Measurements from ENCODE around the gene MCF2. TPM values are rescaled to one million over a fixed set of nuclear protein-coding genes. Genes with fewer than 3 reads are reported as not detected.
A peak's percentile ranks its signal among the peaks of the same experiment; 100 is the strongest.
"Not testable (repeated sequence)": the region's sequence is repeated elsewhere in the genome, so short reads cannot be mapped to it uniquely, and the experiment has no call there.

The MCF2 gene
- total and polyA plus RNA-seq, 10 of the 15 experiments (the other 5 are each of a cell fraction or from before 2014, with no cell fraction given): 0.07 to 3.3 (median 0.42) TPM

GRCh38 chrX:139691493-139691842 is 16.5 kb downstream of the MCF2 start:
- BruUV-seq (replicated peaks): no TSS peak
- ChIA-PET POLR2A (no interaction called here), RAD21 (ENCODE audit: unreplicated experiment) (no interaction called here), SMC1A (ENCODE audit: uncharacterized antibody, unreplicated experiment) (interaction anchor here (2.3 kb wide), 1 partner anchor 8 kb away, joined by 7 read pairs; no protein-coding TSS in a partner anchor), CTCF (interaction anchor here (0.8 kb wide), 1 partner anchor 71 kb away, joined by 3 read pairs; no protein-coding TSS in a partner anchor)
- intact Hi-C loops (cut with micrococcal nuclease; ENCODE audit: unreplicated experiment): no loop called here
- no peak overlapping the region for H2AFZ ChIP-seq (ENCODE audit: control insufficient read depth, low read depth, low read length)
- DNase-seq (ENCODE audit: low read depth, low spot score) (no peak), ATAC-seq (peak; percentile 35), FAIRE-seq (no peak)
- no peaks in the 10 kb centered on the region for H3K36me3 ChIP-seq (ENCODE audit: control insufficient read depth in 2 of 2, insufficient read depth in 2 of 2, low read length in 1 of 2)
- no peaks in the 10 kb centered on the region for H3K79me2 ChIP-seq (ENCODE audit: control insufficient read depth, insufficient read depth, low read length)
- H3K9ac ChIP-seq (ENCODE audit: control insufficient read depth, insufficient read depth, low read length): no peak overlapping the region
- no peak overlapping the region for H3K4me3 ChIP-seq
- TF ChIP-seq NR2C1 (IDR thresholded peaks at IDR 0.05) (no peak), YY1 (IDR thresholded peaks at IDR 0.05; ENCODE audit: low read depth, low read length) (no peak)
- H3K27me3 ChIP-seq (replicated peaks in 1 of 2; ENCODE audit: control insufficient read depth in 2 of 2, insufficient read depth in 2 of 2, low read length in 1 of 2): no peaks in the 10 kb centered on the region
- no peaks in the 10 kb centered on the region for H4K20me1 ChIP-seq (ENCODE audit: control insufficient read depth, insufficient read depth)
- 33% methylated on average over 23 of the region's 23 CpGs for WGBS (ENCODE audit: insufficient coverage, insufficient replicate concordance, low lambda C conversion rate, missing lambda C conversion rate)
- H3K4me1 ChIP-seq (ENCODE audit: control insufficient read depth, insufficient read depth, low read length): no peaks in the 10 kb centered on the region
- in situ Hi-C loops (cut with MboI): no loop called here
- H3K27ac ChIP-seq (ENCODE audit: control insufficient read depth, insufficient read depth): no peak overlapping the region
- no peak overlapping the region for H3K4me2 ChIP-seq (ENCODE audit: control insufficient read depth, insufficient read depth)
- H3K9me3 ChIP-seq (replicated peaks; ENCODE audit: control insufficient read depth, insufficient read depth, low read length): no peaks in the 10 kb centered on the region

DNA sequence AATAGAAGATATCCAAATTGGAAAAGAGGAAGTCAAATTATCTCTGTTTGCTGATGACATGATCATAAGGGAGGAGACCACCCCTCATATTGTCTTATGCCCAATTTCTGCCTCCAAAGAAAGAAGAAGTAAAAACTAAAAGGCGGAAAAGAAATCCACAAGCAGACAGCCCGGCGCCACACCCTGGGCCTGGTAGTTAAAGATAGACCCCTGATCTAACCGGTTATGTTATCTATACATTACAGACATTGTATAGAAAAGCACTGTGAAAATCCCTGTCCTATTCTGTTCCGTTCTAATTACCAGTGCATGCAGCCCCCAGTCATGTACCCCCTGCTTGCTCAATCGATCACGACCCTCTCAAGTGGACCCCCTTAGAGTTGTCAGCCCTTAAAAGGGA is 22.8 kb downstream of the MCF2 start:
- H3K9ac ChIP-seq (ENCODE audit: control insufficient read depth, insufficient read depth, low read length); POLR2A ChIA-PET; RAD21 ChIA-PET (ENCODE audit: unreplicated experiment); H4K20me1 ChIP-seq (ENCODE audit: control insufficient read depth, insufficient read depth); H3K9me3 ChIP-seq (replicated peaks; ENCODE audit: control insufficient read depth, insufficient read depth, low read length); SMC1A ChIA-PET (ENCODE audit: uncharacterized antibody, unreplicated experiment); H3K27ac ChIP-seq (ENCODE audit: control insufficient read depth, insufficient read depth); H3K4me1 ChIP-seq (ENCODE audit: control insufficient read depth, insufficient read depth, low read length); H3K27me3 ChIP-seq (replicated peaks in 1 of 2; ENCODE audit: control insufficient read depth in 2 of 2, insufficient read depth in 2 of 2, low read length in 1 of 2); in situ Hi-C loops (cut with MboI); H2AFZ ChIP-seq (ENCODE audit: control insufficient read depth, low read depth, low read length); H3K4me2 ChIP-seq (ENCODE audit: control insufficient read depth, insufficient read depth); ATAC-seq; CTCF ChIA-PET; H3K79me2 ChIP-seq (ENCODE audit: control insufficient read depth, insufficient read depth, low read length); FAIRE-seq; DNase-seq (ENCODE audit: low read depth, low spot score); BruUV-seq (replicated peaks); H3K36me3 ChIP-seq (ENCODE audit: control insufficient read depth in 2 of 2, insufficient read depth in 2 of 2, low read length in 1 of 2); intact Hi-C loops (cut with micrococcal nuclease; ENCODE audit: unreplicated experiment); H3K4me3 ChIP-seq: not testable (repeated sequence)
- WGBS (ENCODE audit: insufficient coverage, insufficient replicate concordance, low lambda C conversion rate, missing lambda C conversion rate): 68% methylated on average over 7 of the region's 7 CpGs
